Liver (tissue), 3 donors: Measurements from ENCODE around the gene CDH4.

Experiments used
- CTCF ChIP-seq: fragments of 150-350 bp; IDR thresholded peaks from 2 replicates; pipeline ENCODE4 v1.5.1; 2017; ENCODE audit warnings: improper control_type of control experiment, low read depth, low read length; ENCODE audit not compliant: missing input control
- FOXA2 ChIP-seq: IDR thresholded peaks from 2 replicates; pipeline ENCODE4 v1.6.1; 2016; ENCODE audit warnings: antibody characterized with exemption
- GABPA ChIP-seq, 2 donors: IDR thresholded peaks in 1 of 2; conservative IDR thresholded peaks in 1 of 2; 2 replicates each; pipeline ENCODE4 v1.6.1; 2016; ENCODE audit warnings: antibody characterized with exemption in 2 of 2, mild to moderate bottlenecking in 1 of 2, moderate library complexity in 1 of 2
- HNF4A ChIP-seq, 2 donors: conservative IDR thresholded peaks; 2 replicates each; pipeline ENCODE4 v1.6.1; 2016; ENCODE audit warnings: antibody characterized with exemption in 2 of 2, mild to moderate bottlenecking in 2 of 2
- JUND ChIP-seq, 2 donors: IDR thresholded peaks; 2 replicates each; pipeline ENCODE4 v1.6.1; 2016; ENCODE audit warnings: antibody characterized with exemption in 2 of 2
- SP1 ChIP-seq: IDR thresholded peaks from 2 replicates; pipeline ENCODE4 v1.6.1; 2018; ENCODE audit warnings: antibody characterized with exemption, mild to moderate bottlenecking
- TAF1 ChIP-seq: conservative IDR thresholded peaks from 2 replicates; pipeline ENCODE4 v1.6.1; 2016; ENCODE audit warnings: antibody characterized with exemption, mild to moderate bottlenecking
- TF ChIP-seq, protein P1 (sequence below): IDR thresholded peaks from 2 replicates; pipeline ENCODE4 v1.6.1; 2016; ENCODE audit warnings: antibody characterized with exemption, mild to moderate bottlenecking
- donor health status: healthy.
- donor health status: healthy.

- TF ChIP-seq JUND (IDR thresholded peaks at IDR 0.05): no peak
- no peak for TF ChIP-seq CTCF
- TF ChIP-seq SP1: no peak
- TF ChIP-seq, protein P1, sequence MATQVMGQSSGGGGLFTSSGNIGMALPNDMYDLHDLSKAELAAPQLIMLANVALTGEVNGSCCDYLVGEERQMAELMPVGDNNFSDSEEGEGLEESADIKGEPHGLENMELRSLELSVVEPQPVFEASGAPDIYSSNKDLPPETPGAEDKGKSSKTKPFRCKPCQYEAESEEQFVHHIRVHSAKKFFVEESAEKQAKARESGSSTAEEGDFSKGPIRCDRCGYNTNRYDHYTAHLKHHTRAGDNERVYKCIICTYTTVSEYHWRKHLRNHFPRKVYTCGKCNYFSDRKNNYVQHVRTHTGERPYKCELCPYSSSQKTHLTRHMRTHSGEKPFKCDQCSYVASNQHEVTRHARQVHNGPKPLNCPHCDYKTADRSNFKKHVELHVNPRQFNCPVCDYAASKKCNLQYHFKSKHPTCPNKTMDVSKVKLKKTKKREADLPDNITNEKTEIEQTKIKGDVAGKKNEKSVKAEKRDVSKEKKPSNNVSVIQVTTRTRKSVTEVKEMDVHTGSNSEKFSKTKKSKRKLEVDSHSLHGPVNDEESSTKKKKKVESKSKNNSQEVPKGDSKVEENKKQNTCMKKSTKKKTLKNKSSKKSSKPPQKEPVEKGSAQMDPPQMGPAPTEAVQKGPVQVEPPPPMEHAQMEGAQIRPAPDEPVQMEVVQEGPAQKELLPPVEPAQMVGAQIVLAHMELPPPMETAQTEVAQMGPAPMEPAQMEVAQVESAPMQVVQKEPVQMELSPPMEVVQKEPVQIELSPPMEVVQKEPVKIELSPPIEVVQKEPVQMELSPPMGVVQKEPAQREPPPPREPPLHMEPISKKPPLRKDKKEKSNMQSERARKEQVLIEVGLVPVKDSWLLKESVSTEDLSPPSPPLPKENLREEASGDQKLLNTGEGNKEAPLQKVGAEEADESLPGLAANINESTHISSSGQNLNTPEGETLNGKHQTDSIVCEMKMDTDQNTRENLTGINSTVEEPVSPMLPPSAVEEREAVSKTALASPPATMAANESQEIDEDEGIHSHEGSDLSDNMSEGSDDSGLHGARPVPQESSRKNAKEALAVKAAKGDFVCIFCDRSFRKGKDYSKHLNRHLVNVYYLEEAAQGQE: no peak
- TF ChIP-seq TAF1: no peak
- no peak for TF ChIP-seq HNF4A (conservative IDR thresholded peaks at IDR 0.05)
- no peak for TF ChIP-seq GABPA (IDR thresholded peaks at IDR 0.05 in 1 of 2, conservative IDR thresholded peaks at IDR 0.05 in 1 of 2)
- TF ChIP-seq FOXA2: no peak
Measured at GRCh38 chr20:61538943-61539265, 286.8 kb downstream of the CDH4 start.
